HS-5 (cell line): Measurements from ENCODE around the gene MRS2.
"Not testable (repeated sequence)": the region's sequence is repeated elsewhere in the genome, so short reads cannot be mapped to it uniquely, and the experiment has no call there.

ENCODE experiments used
- DNase-seq: peaks from one replicate; pipeline ENCODE4 v3.0.0-alpha.2; 2012; ENCODE audit warnings: low read depth

The MRS2 gene

DNA sequence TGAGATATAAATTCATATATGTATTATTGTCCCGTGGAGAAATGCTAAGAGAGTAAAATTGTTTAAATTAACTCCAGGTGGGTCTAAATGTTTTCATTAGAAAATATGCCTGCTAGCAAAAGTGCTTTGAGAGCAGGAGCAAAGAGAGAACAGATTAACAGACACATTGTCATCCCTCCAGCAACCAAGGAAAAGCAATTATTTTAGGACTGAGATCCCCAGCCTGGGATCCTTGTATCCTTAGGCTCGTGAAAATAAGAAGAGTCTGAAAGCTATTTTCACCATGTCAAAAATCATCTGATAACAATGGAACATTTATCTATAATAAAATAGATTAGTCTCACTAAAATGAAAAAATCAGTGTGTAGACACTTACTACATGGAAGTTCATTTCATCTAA lies 11.5 kb upstream of the MRS2 start:
- DNase-seq, result no peak

DNA sequence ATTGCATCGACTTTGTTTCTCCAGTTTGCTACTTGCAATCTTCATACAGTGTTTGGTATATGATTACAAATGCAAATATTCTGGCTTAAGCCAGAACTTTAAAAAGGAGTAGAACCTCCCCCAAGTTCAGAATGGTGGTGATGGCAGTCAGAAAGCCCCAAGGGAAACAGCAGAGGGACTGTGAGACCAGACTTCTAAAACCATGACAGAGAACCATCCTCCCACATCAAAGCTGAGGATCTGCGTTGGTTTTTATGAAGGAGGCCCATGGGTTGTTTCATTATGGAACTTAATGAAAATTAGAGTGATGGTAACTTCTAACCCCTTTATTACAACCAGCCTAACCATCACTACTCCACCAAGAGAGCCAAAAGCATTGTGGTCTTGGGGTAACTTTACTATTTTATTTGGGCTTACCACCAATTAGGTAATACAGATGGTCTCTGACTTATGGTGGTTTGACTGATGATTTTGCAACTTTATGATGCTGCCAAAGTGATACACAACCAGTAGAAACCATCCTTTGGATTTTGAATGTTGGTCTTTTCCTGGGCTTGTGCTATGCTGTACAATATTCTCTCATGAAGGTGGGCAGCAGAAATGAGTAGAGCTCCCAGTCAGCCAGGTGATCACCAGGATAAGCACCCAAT lies 10.9 kb upstream of the MRS2 start:
- no peak for DNase-seq

DNA sequence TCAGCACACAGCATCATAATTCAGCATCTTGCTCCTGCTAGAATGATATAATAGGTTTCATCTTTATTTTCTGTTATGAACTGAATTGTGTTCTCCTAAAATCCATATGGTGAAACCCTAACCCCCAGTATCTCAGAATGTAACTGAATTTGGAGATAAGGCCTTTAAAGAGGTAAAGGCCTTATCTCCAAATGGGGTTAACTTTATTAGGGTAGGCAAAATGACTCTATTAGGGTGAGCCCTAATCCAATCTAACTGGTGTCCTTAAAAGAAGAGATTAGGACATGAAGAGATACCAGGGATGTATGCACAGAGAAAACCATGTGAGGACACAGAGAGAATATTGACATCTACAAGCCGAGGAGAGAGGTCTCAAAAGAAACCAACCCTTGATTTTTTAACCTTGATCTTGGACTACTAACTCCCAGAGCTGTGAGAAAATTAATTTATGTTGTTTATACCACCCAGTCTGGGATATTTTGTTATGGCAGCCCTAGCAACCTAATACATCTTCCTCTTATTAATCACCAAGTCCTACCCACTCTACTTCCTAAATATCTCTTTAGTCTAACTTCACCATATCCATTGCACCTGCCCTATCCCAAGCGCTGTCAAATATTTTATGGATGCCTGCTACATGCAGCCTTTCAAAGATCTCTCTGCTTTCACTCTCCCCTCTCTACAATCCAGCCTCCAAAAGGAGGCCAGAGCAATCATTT lies 8.5 kb upstream of the MRS2 start:
- no peak for DNase-seq

GRCh38 chr6:24394780-24395437 lies 7.8 kb upstream of the MRS2 start:
- peak; percentile 78 for DNase-seq

GRCh38 chr6:24396824-24397223 lies 5.9 kb upstream of the MRS2 start:
- no peak for DNase-seq

DNA sequence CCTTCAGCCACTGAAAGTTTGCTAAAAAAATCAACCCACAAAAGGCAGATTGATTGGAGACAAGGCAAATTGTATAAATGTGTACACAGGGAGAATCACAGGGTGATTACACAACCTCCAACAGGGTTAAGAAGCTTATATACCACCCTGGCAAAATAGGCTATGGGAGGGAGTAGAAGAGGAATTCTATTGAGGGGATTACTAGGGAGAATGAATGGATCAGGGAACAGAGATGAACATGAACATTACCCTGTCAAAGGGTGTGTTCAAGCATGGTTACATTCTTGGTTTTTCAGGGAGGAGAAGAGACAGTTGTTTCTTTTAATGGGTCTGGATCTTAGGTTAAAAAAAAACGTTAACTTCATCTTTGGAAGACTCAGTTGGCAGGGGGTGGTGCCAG lies 5.1 kb upstream of the MRS2 start:
- DNase-seq, result no peak

DNA sequence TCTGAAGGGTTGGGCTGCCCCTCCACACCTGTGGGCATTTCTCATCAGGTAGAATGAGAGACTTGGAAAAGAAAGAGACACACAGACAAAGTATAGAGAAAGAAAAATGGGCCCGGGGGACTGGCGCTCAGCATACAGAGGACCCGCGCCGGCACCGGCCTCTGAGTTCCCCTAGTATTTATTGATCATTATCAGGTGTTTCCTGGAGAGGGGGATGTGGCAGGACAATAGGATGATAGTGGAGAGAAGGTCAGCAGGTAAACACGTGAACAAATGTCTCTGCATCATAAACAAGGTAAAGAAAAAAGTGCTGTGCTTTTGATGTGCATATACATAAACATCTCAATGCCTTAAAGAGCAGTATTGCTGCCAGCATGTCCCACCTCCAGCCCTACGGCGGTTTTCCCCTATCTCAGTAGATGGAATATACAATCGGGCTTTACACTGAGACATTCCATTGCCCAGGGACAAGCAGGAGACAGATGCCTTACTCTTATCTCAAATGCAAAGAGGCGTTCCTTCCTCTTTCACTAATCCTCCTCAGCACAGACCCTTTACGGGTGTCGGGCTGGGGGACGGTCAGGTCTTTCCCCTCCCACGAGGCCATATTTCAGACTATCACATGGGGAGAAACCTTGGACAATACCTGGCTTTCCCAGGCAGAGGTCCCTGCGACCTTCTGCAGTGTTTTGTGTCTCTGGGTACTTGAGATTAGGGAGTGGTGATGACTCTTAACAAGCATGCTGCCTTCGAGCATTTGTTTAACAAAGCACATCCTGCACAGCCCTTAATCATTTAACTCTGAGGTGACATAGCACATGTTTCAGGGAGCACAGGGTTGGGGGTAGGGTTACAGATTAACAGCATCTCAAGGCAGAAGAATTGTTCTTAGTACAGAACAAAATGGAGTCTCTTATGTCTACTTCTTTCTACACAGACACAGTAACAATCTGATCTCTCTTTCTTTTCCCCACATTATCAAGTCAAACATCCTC lies 2.4 kb upstream of the MRS2 start:
- not testable (repeated sequence) for DNase-seq

DNA sequence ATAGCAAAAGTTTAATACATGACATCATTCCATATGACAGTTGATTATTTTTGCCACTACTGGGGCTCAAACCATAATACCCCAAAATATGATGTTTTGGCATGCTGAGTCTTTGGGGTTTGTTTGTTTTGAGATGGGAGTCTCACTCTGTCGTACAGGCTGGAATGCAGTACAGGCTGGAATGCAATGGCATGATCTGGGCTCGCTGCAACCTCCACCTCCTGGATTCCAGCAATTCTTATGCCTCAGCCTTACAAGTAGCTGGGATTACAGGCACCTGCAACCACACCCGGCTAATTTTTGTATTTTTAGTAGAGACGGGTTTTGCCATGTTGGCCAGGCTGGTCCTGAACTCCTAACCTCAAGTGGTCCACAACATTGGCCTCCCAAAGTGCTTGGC lies 1.3 kb upstream of the MRS2 start:
- DNase-seq, result no peak

DNA sequence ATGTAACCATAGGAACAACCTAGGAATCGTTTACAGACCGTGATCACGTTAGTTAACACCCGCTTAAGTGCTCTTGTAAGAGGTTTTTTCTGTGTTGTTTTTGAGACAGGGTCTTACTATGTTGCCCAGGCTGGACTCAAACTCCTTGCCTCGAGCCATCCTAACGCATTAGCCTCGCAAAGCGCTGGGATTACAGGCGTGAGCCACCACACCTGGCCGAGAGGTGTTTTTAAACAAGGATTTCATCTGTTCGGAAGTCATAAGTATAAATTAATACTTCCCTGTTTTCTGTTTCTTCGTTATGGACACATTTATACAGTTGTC lies 727 bp downstream of the MRS2 start:
- no peak for DNase-seq

GRCh38 chr6:24405262-24405661 lies 2.5 kb downstream of the MRS2 start:
- DNase-seq, result no peak

- no peak for DNase-seq
Measured at GRCh38 chr6:24408719-24409410, 6.1 kb downstream of the MRS2 start.

GRCh38 chr6:24410622-24411021 lies 7.9 kb downstream of the MRS2 start:
- DNase-seq, result no peak

DNA sequence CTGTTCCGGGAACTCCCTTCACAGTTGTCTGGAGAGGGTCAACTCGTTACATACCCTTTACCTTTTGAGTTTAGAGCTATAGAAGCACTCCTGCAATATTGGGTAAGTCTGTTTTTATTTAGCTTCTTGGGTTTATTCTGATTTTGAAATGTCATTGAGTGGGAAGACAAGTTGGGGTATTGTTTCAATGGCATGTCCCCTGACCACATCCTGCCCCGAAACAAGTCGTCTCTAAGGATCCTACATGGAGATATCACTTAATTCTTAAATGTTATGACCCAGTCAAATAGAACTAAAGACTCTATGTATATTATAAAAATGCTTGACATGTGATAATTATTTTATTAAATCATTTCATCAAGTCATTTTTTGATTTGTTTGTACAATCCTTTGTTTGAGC lies 9.6 kb downstream of the MRS2 start:
- no peak for DNase-seq

DNA sequence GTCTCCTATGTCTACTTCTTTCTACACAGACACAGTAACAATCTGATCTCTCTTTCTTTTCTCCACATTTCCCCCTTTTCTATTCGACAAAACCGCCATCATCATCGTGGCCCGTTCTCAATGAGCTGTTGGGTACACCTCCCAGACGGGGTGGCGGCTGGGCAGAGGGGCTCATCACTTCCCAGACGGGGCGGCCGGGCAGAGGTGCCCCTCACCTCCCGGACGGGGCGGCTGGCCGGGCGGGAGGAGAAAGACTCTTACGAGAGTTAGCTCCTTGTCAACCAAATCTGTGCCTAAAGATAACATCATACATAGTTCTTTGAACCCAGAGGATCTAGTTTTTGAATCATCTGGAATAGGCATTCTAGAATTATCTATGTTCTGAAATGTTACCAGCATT lies 11.8 kb downstream of the MRS2 start:
- not testable (repeated sequence) for DNase-seq

- DNase-seq, result no peak
Measured at GRCh38 chr6:24415753-24416152, 13.0 kb downstream of the MRS2 start.

DNA sequence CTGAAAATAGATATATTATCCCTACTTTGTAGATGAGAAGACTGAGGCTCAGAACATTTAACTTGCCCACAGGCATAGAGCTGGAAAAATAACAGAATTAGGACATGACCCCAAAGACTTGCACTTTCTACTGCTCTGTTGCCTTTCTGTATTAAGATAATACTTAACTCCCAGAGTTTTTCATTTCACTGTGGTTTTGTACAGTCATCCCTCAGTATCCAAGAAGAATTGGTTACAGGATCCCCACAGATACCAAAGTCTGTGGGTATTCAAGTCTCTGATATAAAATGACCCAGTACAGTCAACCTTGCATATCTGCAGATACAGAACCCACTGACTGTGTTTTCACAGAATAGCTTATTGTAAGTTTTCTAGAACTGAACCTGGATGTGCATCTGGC lies 16.8 kb downstream of the MRS2 start:
- no peak for DNase-seq

DNA sequence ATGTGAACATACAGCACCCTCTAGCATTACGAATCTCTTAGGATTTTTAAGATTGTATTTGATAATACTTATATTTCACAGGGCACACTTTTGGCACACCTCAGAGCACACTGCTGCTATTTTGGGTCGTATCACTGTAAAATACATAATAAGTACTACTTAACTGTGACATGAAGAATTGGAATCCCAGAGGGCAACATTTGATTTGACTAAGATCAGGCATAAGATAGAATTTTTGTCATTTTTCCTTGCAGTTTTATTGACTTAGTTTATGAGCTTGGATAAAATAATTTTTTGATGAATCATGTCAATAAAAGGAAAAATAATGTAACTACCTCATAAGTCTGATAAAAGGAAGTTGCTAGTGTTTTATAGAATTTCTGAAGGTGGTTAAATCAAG lies 22.4 kb downstream of the MRS2 start:
- no peak for DNase-seq

- no peak for DNase-seq
Measured at GRCh38 chr6:24426729-24427446, 24.2 kb downstream of the MRS2 start.

GRCh38 chr6:24428615-24429014 lies 25.9 kb downstream of the MRS2 start:
- peak; percentile 23 for DNase-seq

DNA sequence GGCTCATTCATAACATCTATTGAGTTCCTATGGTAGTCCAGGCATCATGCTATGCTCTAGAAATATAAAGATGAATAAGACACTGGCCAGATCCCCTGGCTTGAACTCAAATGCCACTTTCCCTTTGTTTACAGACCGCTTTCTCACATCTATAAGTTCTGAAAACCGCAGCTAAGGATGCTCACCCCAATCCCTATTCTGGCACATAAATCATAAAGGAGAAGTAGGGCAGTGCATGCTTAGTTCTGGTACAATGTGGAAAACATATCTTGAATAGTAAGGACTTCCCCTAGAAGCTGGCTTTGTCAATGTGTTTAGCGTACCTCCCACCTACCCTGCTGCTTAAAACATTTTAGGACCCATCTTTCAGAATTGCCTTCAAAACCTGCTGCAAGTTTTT lies 26.4 kb downstream of the MRS2 start:
- DNase-seq, result no peak

DNA sequence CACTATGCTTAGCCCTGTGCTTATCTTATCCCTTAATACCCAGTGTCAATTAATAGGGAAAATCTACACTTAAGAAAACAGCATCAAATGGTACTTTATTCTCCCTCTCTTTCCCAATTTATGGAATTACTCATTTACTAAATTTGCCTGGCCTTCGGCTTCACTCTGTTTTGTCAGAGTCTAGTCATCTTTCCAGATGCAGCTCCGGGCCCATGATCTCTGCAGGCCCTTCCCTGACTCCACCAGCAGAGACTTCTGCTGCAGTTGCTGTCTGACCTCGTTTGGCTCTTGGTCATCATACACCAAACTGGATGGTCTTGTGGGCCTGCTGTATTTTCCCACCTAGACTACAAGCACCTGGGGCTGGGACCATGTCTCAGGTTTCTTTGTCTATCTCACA lies 27.4 kb downstream of the MRS2 start:
- DNase-seq, result peak; percentile 39
